NCI-H526 treated with DMSO at 0.1 percent for 48 hours (cell line): ENCODE measurements around the gene HMGB1.

Experiments
- DNase-seq: peaks from one replicate; lab custom pipeline; 2025; lab: John Stamatoyannopoulos, UW

The HMGB1 gene

DNA sequence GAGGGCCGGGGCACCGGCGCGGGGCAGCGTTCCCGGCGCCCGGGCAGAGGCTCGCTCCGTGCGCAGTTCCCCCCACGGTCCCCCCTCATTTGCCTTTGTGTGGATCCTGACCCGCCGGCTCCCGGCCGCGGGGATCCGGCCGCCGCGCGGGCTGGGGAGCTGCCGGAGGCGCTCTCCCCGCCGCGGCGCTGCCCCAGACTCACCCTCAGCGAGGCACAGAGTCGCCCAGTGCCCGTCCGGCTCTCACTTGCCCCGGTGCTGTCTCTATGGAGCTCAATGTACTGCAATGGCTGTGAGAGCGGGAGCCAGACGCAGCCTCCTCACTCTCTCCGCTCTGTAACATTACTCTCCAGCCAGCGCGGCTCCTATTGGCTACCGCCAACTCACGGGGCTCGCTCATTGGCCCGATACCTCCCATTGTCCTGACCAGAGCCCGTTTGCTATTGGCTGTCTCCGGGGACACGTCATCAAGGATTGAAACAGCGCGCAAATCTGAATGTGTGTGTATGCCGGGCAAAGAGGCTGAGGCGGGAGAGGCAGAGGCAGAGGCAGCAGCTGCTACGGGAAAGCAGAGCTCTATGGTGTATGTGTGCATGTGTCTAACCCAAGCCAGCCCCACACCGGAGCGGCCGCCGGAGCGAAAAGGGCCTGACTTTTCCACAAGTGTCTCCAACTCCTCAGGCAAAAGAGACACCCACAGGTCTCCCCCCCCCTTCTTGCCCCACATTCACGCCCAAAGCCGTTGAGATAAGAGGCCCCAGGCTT, at the start of gene HMGB1:
Gene HMGB1 (minus strand): TSS at position 344 of the 765 bp plus-strand sequence. CDS start 2,256 bp downstream, outside the sequence.
- peak; percentile 100 for DNase-seq

- DNase-seq: no peak
Observed at GRCh38 chr13:30510811-30511371, 45.2 kb upstream of the HMGB1 start.

DNA sequence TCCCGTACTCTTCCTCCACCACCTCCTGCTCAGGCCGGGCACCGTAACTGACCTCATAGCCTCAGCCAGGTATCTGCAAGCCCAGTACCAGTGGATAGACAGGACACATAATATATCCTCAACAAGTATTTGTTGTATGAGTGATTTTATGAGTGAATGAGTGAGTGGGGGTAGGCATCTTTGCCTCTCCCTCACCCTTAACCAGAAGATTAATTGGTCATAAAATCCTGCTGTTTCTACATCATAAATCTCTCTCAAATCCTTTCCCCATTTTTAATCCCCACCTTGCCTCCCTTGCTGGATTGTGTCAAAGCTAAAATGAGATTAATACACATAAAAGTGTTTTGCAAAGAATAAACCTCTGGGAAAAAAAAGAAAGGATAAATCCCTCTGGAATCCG, 44.4 kb upstream of the HMGB1 start:
- no peak for DNase-seq

- DNase-seq: no peak
Observed at GRCh38 chr13:30509254-30510050, 43.7 kb upstream of the HMGB1 start.

DNA sequence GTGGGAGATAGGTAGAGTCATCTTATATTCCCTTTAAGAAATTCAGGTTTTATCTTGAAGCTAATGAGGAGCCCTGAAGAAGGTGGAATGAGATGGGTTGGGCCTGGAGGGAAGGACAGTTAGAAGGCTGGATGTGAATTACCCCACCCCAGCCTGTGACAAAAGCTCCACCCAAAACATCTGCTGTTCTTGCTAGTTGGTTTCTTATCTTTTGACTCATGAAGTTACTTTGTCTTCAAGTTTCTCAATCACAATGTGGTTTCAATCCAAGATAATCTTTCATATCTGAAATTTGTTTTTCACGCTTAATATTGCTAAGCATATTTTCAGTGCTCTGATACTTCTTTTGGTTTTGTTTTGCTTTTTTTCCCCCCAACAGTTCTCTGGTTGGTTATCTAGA, 38.3 kb upstream of the HMGB1 start:
- no peak for DNase-seq

DNA sequence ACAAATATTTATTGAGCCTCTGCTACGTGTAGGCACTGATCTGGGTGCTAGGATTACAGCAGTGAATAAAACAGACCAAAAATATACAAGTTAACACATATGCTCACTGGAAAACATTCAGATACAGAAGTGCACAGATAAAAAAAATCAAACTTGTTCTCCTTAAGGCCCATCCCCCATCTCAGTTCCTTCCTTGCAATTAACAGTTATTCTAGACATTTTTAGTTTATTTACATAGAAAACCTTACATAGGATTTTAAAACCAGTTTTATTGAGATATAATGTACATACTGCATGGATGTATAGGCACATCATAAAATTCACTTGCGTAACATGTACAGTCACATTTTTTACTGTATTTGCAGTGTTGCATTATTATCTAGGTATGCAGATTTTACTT, 36.5 kb upstream of the HMGB1 start:
- no peak for DNase-seq

DNA sequence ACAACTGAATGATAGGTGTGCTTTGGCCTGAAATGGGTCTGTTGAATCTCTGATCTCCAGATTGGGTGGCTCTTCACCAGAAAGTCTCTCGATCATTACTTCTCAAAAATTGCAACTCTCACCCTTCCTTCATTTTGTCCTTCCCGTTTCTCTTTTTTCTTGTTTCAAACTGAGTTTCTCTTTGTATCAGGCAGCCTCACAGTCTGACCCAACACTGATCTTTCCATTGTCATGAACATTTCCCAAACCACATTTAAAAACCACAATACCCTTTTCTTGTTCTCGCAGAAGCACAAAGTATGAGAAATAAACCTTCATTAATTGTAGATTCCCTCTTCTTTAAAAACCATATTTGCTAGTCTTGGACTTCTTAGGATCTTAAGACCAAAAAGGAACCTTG, 33.6 kb upstream of the HMGB1 start:
- DNase-seq: no peak

DNA sequence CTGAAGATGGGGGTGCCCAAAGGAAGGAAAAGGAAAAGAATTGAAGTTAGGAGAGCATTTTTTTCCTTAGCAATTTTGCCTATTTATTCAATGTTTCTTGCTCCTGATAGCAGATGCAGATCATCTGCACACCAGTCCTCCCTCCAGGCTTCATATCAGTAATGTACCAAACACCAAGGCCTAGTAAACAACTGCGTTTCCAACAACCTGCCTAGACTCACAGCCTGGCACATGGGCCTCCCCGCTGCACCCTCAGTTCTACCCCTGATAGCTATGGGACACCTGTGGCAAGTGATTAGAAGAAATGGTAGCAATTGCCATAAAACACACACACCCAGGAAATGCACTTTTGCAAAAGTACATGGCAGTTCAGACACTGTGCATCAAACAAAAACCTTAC, 30.4 kb upstream of the HMGB1 start:
- no peak for DNase-seq

- DNase-seq: no peak
Observed at GRCh38 chr13:30495746-30496145, 30.0 kb upstream of the HMGB1 start.

DNA sequence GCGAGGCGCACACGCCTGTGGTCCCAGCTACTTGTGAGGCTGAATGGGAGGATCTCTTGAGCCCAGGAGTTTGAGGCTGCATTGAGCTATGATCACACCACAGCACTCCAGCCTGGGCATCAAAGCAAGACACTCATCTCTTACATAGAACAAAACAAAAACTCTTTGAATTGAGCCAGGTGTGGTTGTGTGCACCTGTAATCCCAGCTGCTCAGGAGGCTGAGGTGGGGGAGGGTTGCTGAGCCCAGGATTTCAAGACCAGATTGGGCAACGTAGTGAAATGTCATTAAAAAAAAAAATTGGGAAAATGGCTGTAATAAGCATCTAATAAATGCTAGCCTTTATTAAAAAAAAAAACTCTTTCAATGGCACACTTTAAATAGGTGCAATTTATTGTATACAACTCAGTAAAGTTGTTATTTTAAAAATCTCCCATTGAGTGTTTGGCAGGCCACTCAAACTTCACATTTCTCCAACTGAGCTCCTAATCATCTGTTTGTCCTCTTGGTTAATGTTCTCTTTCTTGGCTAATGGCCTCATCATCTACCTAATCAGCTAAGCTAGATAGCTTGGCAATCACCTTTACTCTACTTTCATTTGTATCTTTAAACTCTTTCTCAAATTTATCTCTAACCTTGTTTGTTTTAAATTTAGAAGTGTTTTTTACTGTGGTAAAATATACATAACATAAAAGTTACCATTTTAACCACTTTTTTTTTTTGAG, 28.1 kb upstream of the HMGB1 start:
- no peak for DNase-seq

DNA sequence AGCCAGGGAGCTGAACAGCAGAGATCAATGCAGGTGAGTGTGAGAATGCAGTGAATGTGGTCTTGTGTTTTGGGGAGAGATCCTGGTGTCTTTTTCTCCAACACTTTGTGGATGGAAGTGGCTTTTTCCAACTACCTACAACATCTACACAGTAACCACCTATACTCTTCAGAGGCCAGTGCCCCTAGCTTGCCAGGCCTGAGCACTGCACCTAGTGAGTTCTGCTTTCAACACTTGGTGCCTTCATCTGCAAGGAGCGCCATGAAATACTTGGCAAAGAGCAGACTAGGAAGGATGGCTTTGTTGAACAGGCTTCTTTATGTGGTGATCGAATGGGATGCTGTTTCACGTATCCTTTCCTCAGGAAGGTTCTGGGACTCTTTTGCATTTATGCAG, 21.3 kb upstream of the HMGB1 start:
- no peak for DNase-seq

GRCh38 chr13:30486230-30487074, 20.7 kb upstream of the HMGB1 start:
- DNase-seq: no peak

GRCh38 chr13:30481241-30481760, 15.6 kb upstream of the HMGB1 start:
- no peak for DNase-seq

GRCh38 chr13:30480292-30480950, 14.7 kb upstream of the HMGB1 start:
- DNase-seq: peak; percentile 62

GRCh38 chr13:30479883-30480219, 14.1 kb upstream of the HMGB1 start:
- DNase-seq: no peak

DNA sequence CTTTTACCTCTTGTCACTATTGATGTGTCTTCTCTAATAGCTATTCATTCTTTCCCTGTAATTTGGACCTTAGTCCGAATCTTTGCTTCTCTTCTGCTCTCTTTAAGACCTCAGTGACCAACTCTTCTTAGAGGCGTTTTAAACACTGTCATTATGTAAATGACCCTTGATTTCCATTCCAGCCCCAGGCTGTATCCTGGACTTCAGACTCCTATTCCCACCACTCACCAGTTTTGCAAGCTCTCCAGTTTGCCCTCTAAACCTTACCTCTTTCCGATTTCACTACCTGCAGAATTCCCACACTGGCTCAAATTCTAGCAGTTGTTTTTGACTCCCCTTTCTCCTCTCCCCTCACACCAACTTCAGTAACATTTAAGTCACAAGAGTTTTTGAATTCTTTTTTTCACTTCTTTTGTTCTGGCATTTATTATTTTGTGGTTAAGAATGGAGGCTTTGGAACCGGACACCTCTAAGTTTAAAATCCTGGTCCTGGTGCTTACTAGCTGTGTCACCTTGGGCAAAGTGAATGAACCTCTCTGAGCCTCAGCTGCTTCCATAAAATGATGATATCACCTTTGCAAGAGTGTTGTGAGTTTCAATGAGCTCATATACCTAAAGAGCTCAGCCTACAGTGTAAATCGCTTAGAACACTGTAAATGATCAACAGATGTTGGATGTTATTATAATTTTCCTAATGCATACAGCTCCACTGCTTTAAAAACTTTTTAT, 13.6 kb upstream of the HMGB1 start:
- DNase-seq: peak; percentile 87

DNA sequence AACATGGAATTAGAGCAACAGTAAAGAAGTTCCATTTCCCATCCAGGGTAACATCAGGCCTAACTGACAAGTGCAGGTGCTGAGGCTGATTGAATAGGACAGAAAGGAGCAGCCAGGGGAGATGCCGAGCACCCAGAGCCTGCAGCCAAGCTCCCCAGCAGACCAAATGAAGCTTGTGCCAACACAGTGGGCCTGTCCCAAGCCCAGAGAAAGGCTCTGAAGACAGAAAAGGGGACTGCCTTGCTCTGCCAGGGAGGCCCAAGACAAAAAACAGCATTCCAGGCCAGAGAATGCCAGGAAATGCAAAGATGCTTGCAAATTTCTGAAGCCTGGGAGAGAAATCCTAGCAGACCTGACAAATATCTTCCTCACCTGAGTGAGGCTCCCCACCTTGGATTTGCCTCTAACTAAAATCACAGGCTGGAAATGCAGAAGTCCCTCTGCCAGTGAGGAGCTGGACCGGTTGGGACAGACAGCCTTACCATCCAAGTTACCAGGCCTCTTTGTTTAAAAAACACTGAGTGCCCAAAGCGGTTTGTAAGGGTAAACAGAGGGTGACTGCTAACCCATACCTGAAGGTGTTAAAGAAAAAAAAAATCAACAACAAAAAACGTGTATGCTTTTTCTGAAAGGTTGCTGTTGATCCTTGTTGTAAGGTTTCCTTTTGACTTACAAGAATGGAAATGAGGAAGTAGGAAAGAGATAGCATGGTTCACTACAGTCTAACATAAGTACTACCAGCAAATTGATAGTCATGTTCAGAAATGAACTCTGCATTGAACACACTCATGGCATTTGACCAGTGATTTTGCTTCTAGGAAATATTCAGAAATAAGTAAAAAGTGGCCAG, 11.8 kb upstream of the HMGB1 start:
- peak; percentile 89 for DNase-seq

DNA sequence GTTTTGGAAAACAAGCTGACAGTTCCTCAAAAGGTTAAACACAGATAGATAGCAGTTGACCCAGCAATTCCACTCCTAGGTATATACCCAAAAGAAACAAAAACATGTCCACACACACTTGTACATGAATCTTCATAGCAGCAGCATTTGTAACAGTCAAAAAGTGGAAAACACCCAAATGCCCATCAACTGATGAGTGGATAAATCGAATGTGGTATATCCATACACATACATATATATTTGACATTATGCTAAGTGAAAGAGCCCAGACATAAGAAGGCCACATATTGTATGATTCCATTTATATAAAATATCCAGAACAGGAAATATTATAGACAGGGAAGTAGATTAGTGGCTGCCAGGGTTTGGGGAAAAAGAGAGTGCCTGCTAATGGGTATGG, 7.9 kb upstream of the HMGB1 start:
- DNase-seq: no peak

GRCh38 chr13:30466841-30467252, 1.1 kb upstream of the HMGB1 start:
- peak; percentile 89 for DNase-seq
